HepG2 (cell line): ENCODE measurements around the gene PRPSAP1. TPM values are rescaled to one million over a fixed set of nuclear protein-coding genes. Genes with fewer than 3 reads are reported as not detected.

Experiments used
- E2F1 ChIP-seq: sonication (generic); formaldehyde crosslinking; IDR thresholded peaks from 2 replicates; pipeline ENCODE4 v1.5.0; 2020; ENCODE audit warnings: missing genetic modification reagents
- NRL ChIP-seq: sonication (generic); formaldehyde crosslinking; IDR thresholded peaks from 2 replicates; pipeline ENCODE4 v1.5.0; 2020; ENCODE audit warnings: missing genetic modification reagents, mild to moderate bottlenecking, moderate library complexity, borderline replicate concordance
- PAX8 ChIP-seq: sonication (generic); formaldehyde crosslinking; IDR thresholded peaks from 2 replicates; pipeline ENCODE4 v1.8.0; 2022; ENCODE audit warnings: mild to moderate bottlenecking, missing genetic modification reagents, borderline replicate concordance
- PRDM4 ChIP-seq: sonication (generic); formaldehyde crosslinking; IDR thresholded peaks from 2 replicates; pipeline ENCODE4 v1.9.0; 2021; ENCODE audit warnings: missing genetic modification reagents, borderline replicate concordance
- PRMT3 ChIP-seq: sonication (generic); formaldehyde crosslinking; IDR thresholded peaks from 2 replicates; pipeline ENCODE4 v1.8.1; 2022; ENCODE audit warnings: low read depth, mild to moderate bottlenecking, moderate library complexity, missing genetic modification reagents, borderline replicate concordance
- PRPF4 ChIP-seq: fragments of 200-400 bp; formaldehyde crosslinking; IDR thresholded peaks from 2 replicates; pipeline ENCODE4 v1.6.1; 2016; ENCODE audit warnings: low read length, low read depth; ENCODE audit not compliant: poor library complexity, severe bottlenecking
- SMARCC2 ChIP-seq: fragments of 450-650 bp; IDR thresholded peaks from 2 replicates; pipeline ENCODE4 v1.6.1; 2017; ENCODE audit warnings: antibody characterized with exemption, mild to moderate bottlenecking
- SSRP1 ChIP-seq: IDR thresholded peaks from 2 replicates; pipeline ENCODE4 v1.6.1; 2016; ENCODE audit warnings: control low read depth
- TCF7L2 ChIP-seq: IDR thresholded peaks from 2 replicates; pipeline ENCODE4 v1.6.1; 2011; ENCODE audit warnings: mild to moderate bottlenecking, low read depth, low read length, moderate library complexity
- TFE3 ChIP-seq: IDR thresholded peaks from 2 replicates; pipeline ENCODE4 v1.6.1; 2016
- THAP7 ChIP-seq: sonication (generic); formaldehyde crosslinking; IDR thresholded peaks from 2 replicates; pipeline ENCODE4 v1.8.1; 2023; ENCODE audit warnings: mild to moderate bottlenecking, missing genetic modification reagents
- ZFP62 ChIP-seq: sonication (generic); formaldehyde crosslinking; IDR thresholded peaks from 2 replicates; pipeline ENCODE4 v1.4.0; 2020; ENCODE audit warnings: missing genetic modification reagents
- ZMYM2 ChIP-seq: sonication (generic); formaldehyde crosslinking; IDR thresholded peaks from 2 replicates; pipeline ENCODE4 v1.8.0; 2022; ENCODE audit warnings: mild to moderate bottlenecking, missing genetic modification reagents
- ZNF224 ChIP-seq: sonication (generic); formaldehyde crosslinking; IDR thresholded peaks from 2 replicates; pipeline ENCODE4 v1.5.0; 2020; ENCODE audit warnings: mild to moderate bottlenecking, missing genetic modification reagents
- ZNF547 ChIP-seq: sonication (generic); formaldehyde crosslinking; IDR thresholded peaks from 2 replicates; pipeline ENCODE4 v1.5.1; 2020; ENCODE audit warnings: mild to moderate bottlenecking, missing genetic modification reagents
- ZNF687 ChIP-seq: sonication (generic); formaldehyde crosslinking; IDR thresholded peaks from 2 replicates; pipeline ENCODE4 v1.5.1; 2020; ENCODE audit warnings: mild to moderate bottlenecking, missing genetic modification reagents, moderate library complexity
- ZSCAN31 ChIP-seq: sonication (generic); formaldehyde crosslinking; IDR thresholded peaks from 2 replicates; pipeline ENCODE4 v1.5.0; 2020; ENCODE audit warnings: low read depth, mild to moderate bottlenecking, missing genetic modification reagents
- polyA plus RNA-seq, 8 experiments: library from polyadenylated mRNA; depleted of rRNA in 3 of 8; stranded (reverse) in 7 of 8; unstranded in 1 of 8; fragments of >200 nt; fragmentation: Illumina TruSeq in 4 of 8; extraction: Trizol in 4 of 8; gene quantifications; 2 replicates each; pipeline versions ENCODE4 v1.2.1 to v1.2.3, GENCODE V29; 2011 to 2016; ENCODE audit warnings: low read depth in 4 of 8, missing spikeins in 1 of 8, mixed read lengths in 1 of 8; ENCODE audit not compliant: insufficient read depth in 1 of 8
- total RNA-seq, 5 experiments: library from RNA; depleted of rRNA; stranded (reverse); fragments of >200 nt; fragmentation: Illumina TruSeq; extraction: Trizol; gene quantifications; 2 replicates each; pipeline ENCODE4 v1.2.3, GENCODE V29; 2016; ENCODE audit warnings: low read depth in 1 of 5
- TF ChIP-seq, protein P1 (sequence below): sonication (generic); IDR thresholded peaks from 2 replicates; pipeline ENCODE4 v1.6.1; 2016; ENCODE audit warnings: low read depth, borderline replicate concordance

The PRPSAP1 gene
- total and polyA plus RNA-seq, 2 of the 13 experiments (the other 11 are each of a cell fraction or from before 2014, with no cell fraction given): 91.1 to 314 TPM

DNA sequence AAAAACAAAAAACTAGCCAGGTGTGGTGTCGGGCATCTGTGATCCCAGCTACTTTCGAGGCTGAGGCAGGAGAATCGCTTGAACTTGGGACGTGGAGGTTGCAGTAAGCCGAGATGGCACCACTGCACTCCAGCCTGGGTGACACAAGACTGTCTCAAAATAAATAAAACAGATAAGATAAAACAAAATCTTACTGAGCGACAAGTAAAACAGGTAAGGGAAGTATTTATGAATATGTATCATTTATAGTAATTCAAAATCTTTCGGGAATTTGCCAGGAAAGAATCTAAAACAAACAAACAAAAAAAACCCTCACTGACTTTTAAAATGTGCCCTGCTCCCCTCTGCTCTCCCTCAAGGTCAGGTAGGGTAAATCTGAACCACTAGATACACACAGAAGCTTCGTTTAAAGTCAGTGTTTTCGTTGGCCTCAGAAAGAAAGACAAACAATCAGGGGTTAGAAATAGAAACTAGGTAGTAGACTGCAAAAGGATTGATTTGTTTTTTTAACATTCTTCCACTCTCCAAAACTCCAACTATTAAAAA lies 2.1 kb downstream of the PRPSAP1 start (continued):
- TF ChIP-seq, protein P1, sequence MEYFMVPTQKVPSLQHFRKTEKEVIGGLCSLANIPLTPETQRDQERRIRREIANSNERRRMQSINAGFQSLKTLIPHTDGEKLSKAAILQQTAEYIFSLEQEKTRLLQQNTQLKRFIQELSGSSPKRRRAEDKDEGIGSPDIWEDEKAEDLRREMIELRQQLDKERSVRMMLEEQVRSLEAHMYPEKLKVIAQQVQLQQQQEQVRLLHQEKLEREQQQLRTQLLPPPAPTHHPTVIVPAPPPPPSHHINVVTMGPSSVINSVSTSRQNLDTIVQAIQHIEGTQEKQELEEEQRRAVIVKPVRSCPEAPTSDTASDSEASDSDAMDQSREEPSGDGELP: no peak
- TF ChIP-seq PAX8 (CRISPR knock-in tag) (no peak), ZSCAN31 (CRISPR knock-in tag) (0 out of 2 replicates have a peak, but pooled peaks have one; percentile 54), PRDM4 (CRISPR knock-in tag) (no peak), PRMT3 (CRISPR knock-in tag) (no peak), ZNF687 (CRISPR knock-in tag) (peak; percentile 2; the same call in 1 of the 2 replicates), E2F1 (CRISPR knock-in tag) (no peak), ZMYM2 (CRISPR knock-in tag) (no peak), THAP7 (CRISPR knock-in tag) (no peak), PRPF4 (no peak), SMARCC2 (no peak), TCF7L2 (no peak), NRL (CRISPR knock-in tag) (no peak), SSRP1 (CRISPR knock-in tag) (peak; percentile 63; the same call in 1 of the 2 replicates), TFE3 (CRISPR knock-in tag) (no peak), ZNF547 (no peak), ZNF224 (no peak), ZFP62 (CRISPR knock-in tag) (no peak)
- TF ChIP-seq, all 625 proteins: peak for 144
